HepG2 (cell line): ENCODE measurements around the gene UAP1L1. TPM values are rescaled to one million over a fixed set of nuclear protein-coding genes. Genes with fewer than 3 reads are reported as not detected.
A peak's percentile ranks its signal among the peaks of the same experiment; 100 is the strongest.

ENCODE experiments used
- ATF2 ChIP-seq: sonication (generic); formaldehyde crosslinking; IDR thresholded peaks from 2 replicates; pipeline ENCODE4 v1.4.0; 2020; ENCODE audit warnings: missing genetic modification reagents
- CBX5 ChIP-seq: sonication (generic); formaldehyde crosslinking; IDR thresholded peaks from 2 replicates; pipeline ENCODE4 v1.4.0; 2020; ENCODE audit warnings: missing genetic modification reagents, borderline replicate concordance
- ELF3 ChIP-seq: IDR thresholded peaks from 2 replicates; pipeline ENCODE4 v1.6.1; 2016; ENCODE audit warnings: missing genetic modification reagents, missing compliant biosample characterization
- HINFP ChIP-seq: sonication (generic); formaldehyde crosslinking; IDR thresholded peaks from 2 replicates; pipeline ENCODE4 v1.4.0; 2020; ENCODE audit warnings: low read depth, mild to moderate bottlenecking, missing genetic modification reagents
- HOMEZ ChIP-seq: IDR thresholded peaks from 2 replicates; pipeline ENCODE4 v1.6.1; 2016; ENCODE audit warnings: low read depth
- JUNB ChIP-seq: sonication (generic); formaldehyde crosslinking; IDR thresholded peaks from 2 replicates; pipeline ENCODE4 v1.8.0; 2022; ENCODE audit warnings: missing genetic modification reagents, mild to moderate bottlenecking, borderline replicate concordance
- KAT2B ChIP-seq: fragments of 150-350 bp; IDR thresholded peaks from 2 replicates; pipeline ENCODE4 v1.6.1; 2014; ENCODE audit warnings: low read depth, low read length, borderline replicate concordance
- MEF2D ChIP-seq: sonication (generic); formaldehyde crosslinking; IDR thresholded peaks from 2 replicates; pipeline ENCODE4 v1.5.1; 2020; ENCODE audit warnings: mild to moderate bottlenecking, missing genetic modification reagents
- NR2F2 ChIP-seq: IDR thresholded peaks from 2 replicates; pipeline ENCODE4 v1.6.1; 2012; ENCODE audit warnings: low read depth, inconsistent platforms, borderline replicate concordance
- PCBP2 ChIP-seq: fragments of 200-400 bp; formaldehyde crosslinking; optimal IDR thresholded peaks from 2 replicates; pipeline ENCODE3; 2018; ENCODE audit warnings: low read length, low read depth; ENCODE audit not compliant: poor library complexity, severe bottlenecking
- SMYD3 ChIP-seq: sonication (generic); formaldehyde crosslinking; IDR thresholded peaks from 2 replicates; pipeline ENCODE4 v1.8.1; 2023; ENCODE audit warnings: mild to moderate bottlenecking, missing genetic modification reagents
- ZBTB7B ChIP-seq: sonication (generic); formaldehyde crosslinking; IDR thresholded peaks from 2 replicates; pipeline ENCODE4 v1.4.0; 2020; ENCODE audit warnings: missing genetic modification reagents
- ZNF3 ChIP-seq: IDR thresholded peaks from 2 replicates; pipeline ENCODE4 v1.7.0; 2017; ENCODE audit warnings: inconsistent platforms
- ZNF343 ChIP-seq: sonication (generic); formaldehyde crosslinking; IDR thresholded peaks from 2 replicates; pipeline ENCODE4 v1.4.0; 2020; ENCODE audit warnings: mild to moderate bottlenecking, missing genetic modification reagents
- ZNF546 ChIP-seq: sonication (generic); formaldehyde crosslinking; conservative IDR thresholded peaks from 2 replicates; pipeline ENCODE4 v1.8.1; 2023; ENCODE audit warnings: mild to moderate bottlenecking, missing genetic modification reagents
- ZNF737 ChIP-seq: sonication (generic); formaldehyde crosslinking; IDR thresholded peaks from 2 replicates; pipeline ENCODE4 v1.5.0; 2020; ENCODE audit warnings: missing genetic modification reagents, mild to moderate bottlenecking, borderline replicate concordance
- ZSCAN12 ChIP-seq: sonication (generic); formaldehyde crosslinking; IDR thresholded peaks from 2 replicates; pipeline ENCODE4 v1.9.0; 2021; ENCODE audit warnings: mild to moderate bottlenecking, missing genetic modification reagents
- polyA plus RNA-seq, 8 experiments: library from polyadenylated mRNA; depleted of rRNA in 3 of 8; stranded (reverse) in 7 of 8; unstranded in 1 of 8; fragments of >200 nt; fragmentation: Illumina TruSeq in 4 of 8; extraction: Trizol in 4 of 8; gene quantifications; 2 replicates each; pipeline versions ENCODE4 v1.2.1 to v1.2.3, GENCODE V29; 2011 to 2016; ENCODE audit warnings: low read depth in 4 of 8, missing spikeins in 1 of 8, mixed read lengths in 1 of 8; ENCODE audit not compliant: insufficient read depth in 1 of 8
- total RNA-seq, 5 experiments: library from RNA; depleted of rRNA; stranded (reverse); fragments of >200 nt; fragmentation: Illumina TruSeq; extraction: Trizol; gene quantifications; 2 replicates each; pipeline ENCODE4 v1.2.3, GENCODE V29; 2016; ENCODE audit warnings: low read depth in 1 of 5
- TF ChIP-seq, protein P1 (sequence below): IDR thresholded peaks from 2 replicates; pipeline ENCODE4 v1.6.1; 2016; ENCODE audit warnings: missing compliant biosample characterization, missing genetic modification reagents, borderline replicate concordance
- TF ChIP-seq, protein P2 (sequence below): sonication (generic); formaldehyde crosslinking; IDR thresholded peaks from 2 replicates; pipeline ENCODE4 v1.4.0; 2020; ENCODE audit warnings: mild to moderate bottlenecking, missing genetic modification reagents
- TF ChIP-seq, protein P3 (sequence below): sonication (generic); formaldehyde crosslinking; IDR thresholded peaks from 2 replicates; pipeline ENCODE4 v1.5.1; 2020; ENCODE audit warnings: missing genetic modification reagents, mild to moderate bottlenecking, borderline replicate concordance
- TF ChIP-seq, protein P4 (sequence below): sonication (generic); formaldehyde crosslinking; IDR thresholded peaks from 2 replicates; pipeline ENCODE4 v1.5.1; 2020; ENCODE audit warnings: missing genetic modification reagents, mild to moderate bottlenecking, borderline replicate concordance

UAP1L1 gene
- total and polyA plus RNA-seq, 2 of the 13 experiments (the other 11 are each of a cell fraction or from before 2014, with no cell fraction given) = 5.4 to 6.4 TPM

DNA sequence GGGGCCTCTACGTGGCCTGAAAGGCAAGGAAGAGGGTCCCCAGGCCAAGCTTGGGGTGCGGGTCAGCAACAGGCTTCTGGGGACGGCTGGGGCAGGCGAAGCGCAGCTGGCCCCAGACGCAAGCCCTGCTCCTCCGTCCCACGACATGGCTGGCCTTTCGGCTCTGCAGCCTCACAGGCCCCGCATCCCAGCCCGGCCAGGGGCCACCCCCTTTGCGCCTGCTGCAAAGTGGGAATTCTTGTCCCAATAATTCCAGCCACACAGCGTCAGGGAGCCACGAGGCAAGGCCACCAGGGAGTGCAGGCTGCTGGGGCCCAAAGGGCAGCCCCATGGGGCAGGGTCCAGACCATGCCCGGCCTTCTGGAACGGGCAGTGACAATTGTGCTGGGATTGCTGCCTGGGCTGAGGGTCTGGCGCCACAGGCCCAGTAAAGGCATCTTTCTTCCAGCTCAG lies 22.4 kb upstream of the UAP1L1 start (continued):
- TF ChIP-seq, protein P1, sequence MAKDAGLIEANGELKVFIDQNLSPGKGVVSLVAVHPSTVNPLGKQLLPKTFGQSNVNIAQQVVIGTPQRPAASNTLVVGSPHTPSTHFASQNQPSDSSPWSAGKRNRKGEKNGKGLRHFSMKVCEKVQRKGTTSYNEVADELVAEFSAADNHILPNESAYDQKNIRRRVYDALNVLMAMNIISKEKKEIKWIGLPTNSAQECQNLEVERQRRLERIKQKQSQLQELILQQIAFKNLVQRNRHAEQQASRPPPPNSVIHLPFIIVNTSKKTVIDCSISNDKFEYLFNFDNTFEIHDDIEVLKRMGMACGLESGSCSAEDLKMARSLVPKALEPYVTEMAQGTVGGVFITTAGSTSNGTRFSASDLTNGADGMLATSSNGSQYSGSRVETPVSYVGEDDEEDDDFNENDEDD (CRISPR knock-in tag) = no peak
- TF ChIP-seq CBX5 (CRISPR knock-in tag) (no peak), HINFP (CRISPR knock-in tag) (no peak), HOMEZ (CRISPR knock-in tag) (no peak), ZNF3 (no peak), ZNF737 (CRISPR knock-in tag) (no peak), NR2F2 (no peak), MEF2D (CRISPR knock-in tag) (no peak), JUNB (no peak), ZNF343 (CRISPR knock-in tag) (no peak), KAT2B (no peak), SMYD3 (CRISPR knock-in tag) (no peak), ELF3 (CRISPR knock-in tag) (peak; percentile 12; the same call in 1 of the 2 replicates), ZNF546 (CRISPR knock-in tag) (no peak; the same call in 1 of the 2 replicates), ZSCAN12 (CRISPR knock-in tag) (no peak; the same call in 1 of the 2 replicates), ATF2 (CRISPR knock-in tag) (0 out of 2 replicates have a peak, but pooled peaks have one; percentile 11), ZBTB7B (no peak; the same call in none of the 2 replicates), PCBP2 (no peak)
- TF ChIP-seq, protein P2, sequence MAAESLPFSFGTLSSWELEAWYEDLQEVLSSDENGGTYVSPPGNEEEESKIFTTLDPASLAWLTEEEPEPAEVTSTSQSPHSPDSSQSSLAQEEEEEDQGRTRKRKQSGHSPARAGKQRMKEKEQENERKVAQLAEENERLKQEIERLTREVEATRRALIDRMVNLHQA (CRISPR knock-in tag) = no peak
- TF ChIP-seq, protein P3, sequence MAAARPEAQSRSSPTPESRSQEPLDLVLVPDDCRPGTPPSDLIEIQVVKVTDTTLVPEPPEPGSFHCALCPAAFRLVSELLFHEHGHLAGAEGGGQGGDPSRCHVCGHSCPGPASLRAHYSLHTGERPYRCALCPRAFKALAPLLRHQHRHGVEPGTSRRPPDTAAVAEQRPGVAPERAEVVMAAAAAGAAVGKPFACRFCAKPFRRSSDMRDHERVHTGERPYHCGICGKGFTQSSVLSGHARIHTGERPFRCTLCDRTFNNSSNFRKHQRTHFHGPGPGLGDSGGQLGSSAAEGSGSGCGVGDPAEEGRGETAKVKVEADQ = no peak
- TF ChIP-seq, protein P4, sequence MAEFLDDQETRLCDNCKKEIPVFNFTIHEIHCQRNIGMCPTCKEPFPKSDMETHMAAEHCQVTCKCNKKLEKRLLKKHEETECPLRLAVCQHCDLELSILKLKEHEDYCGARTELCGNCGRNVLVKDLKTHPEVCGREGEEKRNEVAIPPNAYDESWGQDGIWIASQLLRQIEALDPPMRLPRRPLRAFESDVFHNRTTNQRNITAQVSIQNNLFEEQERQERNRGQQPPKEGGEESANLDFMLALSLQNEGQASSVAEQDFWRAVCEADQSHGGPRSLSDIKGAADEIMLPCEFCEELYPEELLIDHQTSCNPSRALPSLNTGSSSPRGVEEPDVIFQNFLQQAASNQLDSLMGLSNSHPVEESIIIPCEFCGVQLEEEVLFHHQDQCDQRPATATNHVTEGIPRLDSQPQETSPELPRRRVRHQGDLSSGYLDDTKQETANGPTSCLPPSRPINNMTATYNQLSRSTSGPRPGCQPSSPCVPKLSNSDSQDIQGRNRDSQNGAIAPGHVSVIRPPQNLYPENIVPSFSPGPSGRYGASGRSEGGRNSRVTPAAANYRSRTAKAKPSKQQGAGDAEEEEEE (CRISPR knock-in tag) = no peak
